ENCODE results near the gene RARS2. TPM values are rescaled to one million over a fixed set of nuclear protein-coding genes. Genes with fewer than 3 reads are reported as not detected.
"Not testable (repeated sequence)": the region's sequence is repeated elsewhere in the genome, so short reads cannot be mapped to it uniquely, and the experiment has no call there.

Gene RARS2
- total RNA-seq, 4 donors from 2014 or later: 28.4 to 38.7 (median 30.4) TPM

GRCh38 chr6:87514831-87515230 is 75.0 kb downstream of the RARS2 start:
- intact Hi-C loops (cut with DNase I): no loop called here
- no peak for DNase-seq

DNA sequence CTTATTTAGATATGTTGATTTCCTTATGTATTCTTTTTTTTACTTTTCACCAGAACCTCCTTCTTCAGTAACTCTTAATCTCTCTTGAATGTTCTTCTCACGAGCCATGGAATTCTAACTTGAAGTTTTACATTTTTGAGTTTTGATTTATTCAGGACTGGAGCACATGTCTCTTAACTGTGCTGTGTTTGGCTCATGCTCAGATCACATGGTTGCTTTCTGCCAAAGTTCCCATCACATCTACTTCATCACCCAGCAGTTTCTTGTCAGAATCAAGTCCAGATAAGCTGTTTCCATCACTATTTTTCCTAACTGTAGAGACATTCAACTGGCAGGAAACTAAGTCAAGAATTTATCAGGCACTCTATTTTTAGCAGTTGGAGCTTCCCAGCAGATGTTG is 85.3 kb downstream of the RARS2 start:
- WGBS, 2 donors: 68 to 83% methylated on average over 1 of the region's 1 CpG
- TF ChIP-seq, protein P1, sequence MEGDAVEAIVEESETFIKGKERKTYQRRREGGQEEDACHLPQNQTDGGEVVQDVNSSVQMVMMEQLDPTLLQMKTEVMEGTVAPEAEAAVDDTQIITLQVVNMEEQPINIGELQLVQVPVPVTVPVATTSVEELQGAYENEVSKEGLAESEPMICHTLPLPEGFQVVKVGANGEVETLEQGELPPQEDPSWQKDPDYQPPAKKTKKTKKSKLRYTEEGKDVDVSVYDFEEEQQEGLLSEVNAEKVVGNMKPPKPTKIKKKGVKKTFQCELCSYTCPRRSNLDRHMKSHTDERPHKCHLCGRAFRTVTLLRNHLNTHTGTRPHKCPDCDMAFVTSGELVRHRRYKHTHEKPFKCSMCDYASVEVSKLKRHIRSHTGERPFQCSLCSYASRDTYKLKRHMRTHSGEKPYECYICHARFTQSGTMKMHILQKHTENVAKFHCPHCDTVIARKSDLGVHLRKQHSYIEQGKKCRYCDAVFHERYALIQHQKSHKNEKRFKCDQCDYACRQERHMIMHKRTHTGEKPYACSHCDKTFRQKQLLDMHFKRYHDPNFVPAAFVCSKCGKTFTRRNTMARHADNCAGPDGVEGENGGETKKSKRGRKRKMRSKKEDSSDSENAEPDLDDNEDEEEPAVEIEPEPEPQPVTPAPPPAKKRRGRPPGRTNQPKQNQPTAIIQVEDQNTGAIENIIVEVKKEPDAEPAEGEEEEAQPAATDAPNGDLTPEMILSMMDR (IDR thresholded peaks at IDR 0.05): no peak
- TF ChIP-seq POLR2A (IDR thresholded peaks at IDR 0.05): no peak

More at GRCh38 chr6:87514831-87515230, 75.0 kb downstream of the RARS2 start:
- H3K27me3 ChIP-seq: no peaks in the 10 kb centered on the region
- H3K4me3 ChIP-seq (replicated peaks in 1 of 3): no peak overlapping the region
- TF ChIP-seq, protein P1 (IDR thresholded peaks at IDR 0.05): no peak
- TF ChIP-seq POLR2A (IDR thresholded peaks at IDR 0.05): no peak
- no peaks in the 10 kb centered on the region for H3K9me3 ChIP-seq
- 76 to 85% methylated on average over 2 of the region's 2 CpGs for WGBS, 2 donors
- no peak overlapping the region for H3K27ac ChIP-seq
- H3K36me3 ChIP-seq: peaks cover 25 to 28% of the 10 kb centered on the region in 2 donors
- H3K4me1 ChIP-seq: no peaks in the 10 kb centered on the region

DNA sequence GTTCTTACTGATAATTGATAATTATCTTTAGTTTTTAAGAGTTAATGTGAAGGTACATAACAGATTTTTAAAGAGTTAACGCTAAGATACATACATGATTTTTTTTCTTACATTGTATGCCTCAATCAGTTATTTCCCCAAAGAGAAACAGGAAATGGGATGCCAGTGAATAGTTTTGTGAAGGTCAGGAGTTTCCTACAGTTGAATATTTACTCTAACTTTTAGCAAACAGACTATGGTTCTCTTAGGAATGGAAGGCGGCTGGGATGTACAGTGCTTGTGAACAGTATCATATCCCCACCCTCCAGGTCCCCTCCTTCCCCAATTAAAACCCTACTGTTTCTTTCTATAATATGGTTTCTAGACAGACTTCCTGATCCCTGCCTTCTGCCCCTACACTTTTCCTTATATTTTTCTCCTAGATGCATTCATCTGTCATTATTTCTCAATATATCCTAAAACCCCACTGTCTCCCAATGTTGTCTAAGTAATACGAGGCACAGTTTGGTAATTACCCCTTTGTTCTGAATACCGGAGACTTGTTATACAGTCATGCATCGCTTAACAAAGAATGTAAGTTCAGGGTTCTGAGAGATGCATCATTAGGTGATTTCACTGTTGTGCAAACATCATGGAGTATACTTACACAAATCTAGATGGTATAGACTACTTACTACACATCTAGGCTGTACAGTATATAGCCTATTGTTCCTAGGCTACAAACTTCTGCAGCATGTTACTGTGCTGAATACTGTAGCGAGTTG is 87.8 kb downstream of the RARS2 start:
- intact Hi-C loops (cut with DNase I): no loop called here
- TF ChIP-seq, protein P1 (IDR thresholded peaks at IDR 0.05): no peak
- no peak for DNase-seq
- H3K9me3 ChIP-seq: no peaks in the 10 kb centered on the region
- H3K36me3 ChIP-seq: no peaks in the 10 kb centered on the region
- H3K27me3 ChIP-seq: no peaks in the 10 kb centered on the region
- no peak overlapping the region for H3K27ac ChIP-seq
- H3K4me3 ChIP-seq (replicated peaks in 1 of 3): no peak overlapping the region
- 89 to 92% methylated on average over 6 of the region's 6 CpGs for WGBS, 2 donors
- no peaks in the 10 kb centered on the region for H3K4me1 ChIP-seq

More for the DNA sequence above, 85.3 kb downstream of the RARS2 start:
- H3K4me1 ChIP-seq: no peaks in the 10 kb centered on the region
- H3K9me3 ChIP-seq: no peaks in the 10 kb centered on the region
- intact Hi-C loops (cut with DNase I): no loop called here
- no peak for DNase-seq
- no peaks in the 10 kb centered on the region for H3K27me3 ChIP-seq
- H3K27ac ChIP-seq: no peak overlapping the region
- H3K4me3 ChIP-seq (replicated peaks in 1 of 3): no peak overlapping the region
- no peaks in the 10 kb centered on the region for H3K36me3 ChIP-seq

DNA sequence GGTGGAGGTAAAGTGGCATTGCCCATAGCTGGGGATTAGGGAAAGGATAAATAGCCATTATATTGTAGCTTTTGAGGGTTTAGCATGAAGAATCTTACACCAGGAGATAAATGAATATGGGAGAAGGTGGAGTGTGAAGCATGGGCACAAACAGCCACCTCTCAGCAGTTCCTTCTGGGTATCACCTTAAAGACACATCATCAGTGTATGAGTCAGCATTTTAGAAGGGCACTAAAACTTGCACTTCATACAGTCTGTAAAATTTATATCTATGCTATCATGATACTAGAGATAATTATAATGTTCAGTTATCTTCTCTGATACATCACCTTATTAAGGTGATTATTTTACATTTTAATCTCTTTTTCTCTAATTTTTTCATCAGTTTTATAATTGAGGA is 91.7 kb downstream of the RARS2 start:
- Histone ChIP-seq H3K4me3 (replicated peaks in 1 of 3) (no peak overlapping the region), H3K27me3 (no peaks in the 10 kb centered on the region), H3K27ac (no peak overlapping the region), H3K36me3 (no peaks in the 10 kb centered on the region), H3K9me3 (no peaks in the 10 kb centered on the region), H3K4me1 (no peaks in the 10 kb centered on the region)
- intact Hi-C loops (cut with DNase I): no loop called here
- no peak for TF ChIP-seq POLR2A (IDR thresholded peaks at IDR 0.05)
- TF ChIP-seq, protein P1 (IDR thresholded peaks at IDR 0.05): no peak
- DNase-seq: no peak

GRCh38 chr6:87494761-87495422 is 94.9 kb downstream of the RARS2 start:
- no peak for DNase-seq
- Histone ChIP-seq H3K36me3 (no peaks in the 10 kb centered on the region), H3K9me3 (no peaks in the 10 kb centered on the region), H3K27ac (no peak overlapping the region), H3K4me3 (replicated peaks in 1 of 3) (no peak overlapping the region), H3K27me3 (no peaks in the 10 kb centered on the region), H3K4me1 (no peaks in the 10 kb centered on the region)
- 96 to 97% methylated on average over 8 of the region's 8 CpGs for WGBS, 2 donors
- TF ChIP-seq POLR2A (IDR thresholded peaks at IDR 0.05): no peak
- TF ChIP-seq, protein P1 (IDR thresholded peaks at IDR 0.05): no peak
- intact Hi-C loops (cut with DNase I): no loop called here

DNA sequence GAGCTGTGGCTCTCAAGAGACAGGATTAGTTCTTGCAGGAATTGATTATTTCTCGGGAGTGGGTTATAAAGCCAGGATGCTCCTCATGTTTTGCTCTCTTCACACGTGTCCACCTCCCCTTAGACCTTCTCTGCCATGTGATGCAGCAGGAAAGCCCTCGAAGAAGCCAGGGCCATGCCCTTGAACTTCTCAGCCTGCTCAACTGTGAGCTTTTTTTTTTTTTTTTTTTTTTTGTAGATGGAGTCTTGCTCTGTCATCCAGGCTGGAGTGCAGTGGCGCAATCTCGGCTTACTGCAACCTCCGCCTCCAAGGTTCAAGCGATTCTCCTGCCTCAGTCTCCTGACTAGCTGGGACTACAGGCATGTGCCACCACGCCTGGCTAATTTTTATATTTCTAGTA is 100.5 kb downstream of the RARS2 start:
- H3K27me3 ChIP-seq; H3K27ac ChIP-seq; intact Hi-C loops (cut with DNase I); DNase-seq; H3K9me3 ChIP-seq; H3K4me1 ChIP-seq; H3K4me3 ChIP-seq (replicated peaks in 1 of 3); H3K36me3 ChIP-seq: not testable (repeated sequence)
- 89 to 93% methylated on average over 8 of the region's 8 CpGs for WGBS, 2 donors

Data from thyroid gland (tissue), 4 donors.